ENCODE measurements around the gene MBTPS1.

- TF ChIP-seq CTCF (IDR thresholded peaks at IDR 0.05) (no peak), POLR2A (IDR thresholded peaks at IDR 0.05) (no peak)
Observed at GRCh38 chr16:84007965-84008364, 108.8 kb downstream of the MBTPS1 start.
